ENCODE results near the gene RIIAD1.
A peak's percentile ranks its signal among the peaks of the same experiment; 100 is the strongest.

RIIAD1 gene

DNA sequence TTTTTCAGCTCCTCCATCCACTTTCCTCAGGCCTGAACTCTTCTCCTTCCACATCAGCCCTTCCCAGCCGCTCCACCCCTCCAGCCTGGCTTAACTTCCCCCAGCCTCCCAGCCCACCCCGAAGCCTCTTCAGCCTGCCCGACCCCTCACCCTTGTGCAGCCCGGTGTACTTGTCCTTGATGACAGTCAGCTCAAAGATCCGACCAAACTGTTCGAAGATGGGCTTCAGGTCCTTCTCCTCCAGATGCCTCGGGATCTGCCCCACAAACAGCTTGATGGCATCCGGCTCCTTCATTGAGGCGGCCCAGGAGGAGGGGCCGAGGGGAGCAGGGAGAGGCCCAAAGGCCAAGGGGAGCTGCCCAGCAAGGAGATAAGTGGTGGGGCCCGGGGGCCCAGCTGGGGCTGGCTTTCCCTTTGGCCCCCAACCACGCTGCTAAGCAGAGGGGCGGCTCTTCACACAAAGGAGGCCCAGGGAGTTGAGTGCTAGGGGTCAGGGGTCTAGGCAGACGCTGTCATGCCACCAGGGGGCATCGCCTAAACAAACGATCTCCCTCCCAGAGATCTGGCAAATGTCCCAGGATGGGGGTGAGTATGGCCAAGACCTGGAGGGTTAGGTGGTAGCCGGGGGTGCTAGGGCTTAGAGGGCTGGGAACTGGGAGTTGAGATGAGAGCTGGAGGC, 5.5 kb upstream of the RIIAD1 start (continued):
- TF ChIP-seq, protein P1, sequence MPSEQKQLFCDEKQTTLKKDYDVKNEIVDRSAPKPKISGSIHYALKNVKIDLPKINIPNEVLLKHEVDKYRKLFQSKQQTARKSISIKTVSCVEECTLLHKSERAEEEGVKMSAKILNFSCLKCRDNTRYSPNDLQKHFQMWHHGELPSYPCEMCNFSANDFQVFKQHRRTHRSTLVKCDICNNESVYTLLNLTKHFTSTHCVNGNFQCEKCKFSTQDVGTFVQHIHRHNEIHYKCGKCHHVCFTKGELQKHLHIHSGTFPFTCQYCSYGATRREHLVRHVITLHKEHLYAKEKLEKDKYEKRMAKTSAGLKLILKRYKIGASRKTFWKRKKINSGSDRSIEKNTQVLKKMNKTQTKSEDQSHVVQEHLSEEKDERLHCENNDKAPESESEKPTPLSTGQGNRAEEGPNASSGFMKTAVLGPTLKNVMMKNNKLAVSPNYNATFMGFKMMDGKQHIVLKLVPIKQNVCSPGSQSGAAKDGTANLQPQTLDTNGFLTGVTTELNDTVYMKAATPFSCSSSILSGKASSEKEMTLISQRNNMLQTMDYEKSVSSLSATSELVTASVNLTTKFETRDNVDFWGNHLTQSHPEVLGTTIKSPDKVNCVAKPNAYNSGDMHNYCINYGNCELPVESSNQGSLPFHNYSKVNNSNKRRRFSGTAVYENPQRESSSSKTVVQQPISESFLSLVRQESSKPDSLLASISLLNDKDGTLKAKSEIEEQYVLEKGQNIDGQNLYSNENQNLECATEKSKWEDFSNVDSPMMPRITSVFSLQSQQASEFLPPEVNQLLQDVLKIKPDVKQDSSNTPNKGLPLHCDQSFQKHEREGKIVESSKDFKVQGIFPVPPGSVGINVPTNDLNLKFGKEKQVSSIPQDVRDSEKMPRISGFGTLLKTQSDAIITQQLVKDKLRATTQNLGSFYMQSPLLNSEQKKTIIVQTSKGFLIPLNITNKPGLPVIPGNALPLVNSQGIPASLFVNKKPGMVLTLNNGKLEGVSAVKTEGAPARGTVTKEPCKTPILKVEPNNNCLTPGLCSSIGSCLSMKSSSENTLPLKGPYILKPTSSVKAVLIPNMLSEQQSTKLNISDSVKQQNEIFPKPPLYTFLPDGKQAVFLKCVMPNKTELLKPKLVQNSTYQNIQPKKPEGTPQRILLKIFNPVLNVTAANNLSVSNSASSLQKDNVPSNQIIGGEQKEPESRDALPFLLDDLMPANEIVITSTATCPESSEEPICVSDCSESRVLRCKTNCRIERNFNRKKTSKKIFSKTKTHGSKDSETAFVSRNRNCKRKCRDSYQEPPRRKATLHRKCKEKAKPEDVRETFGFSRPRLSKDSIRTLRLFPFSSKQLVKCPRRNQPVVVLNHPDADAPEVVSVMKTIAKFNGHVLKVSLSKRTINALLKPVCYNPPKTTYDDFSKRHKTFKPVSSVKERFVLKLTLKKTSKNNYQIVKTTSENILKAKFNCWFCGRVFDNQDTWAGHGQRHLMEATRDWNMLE (tag by site-specific recombination; conservative IDR thresholded peaks at IDR 0.05; ENCODE audit: low read depth): no peak
- 0 out of 2 replicates have a peak, but pooled peaks have one; percentile 64 for TF ChIP-seq GLIS2 (tag by site-specific recombination; IDR thresholded peaks at IDR 0.05)
- TF ChIP-seq SP2 (tag by site-specific recombination; IDR thresholded peaks at IDR 0.05): no peak
- TF ChIP-seq, protein P2, sequence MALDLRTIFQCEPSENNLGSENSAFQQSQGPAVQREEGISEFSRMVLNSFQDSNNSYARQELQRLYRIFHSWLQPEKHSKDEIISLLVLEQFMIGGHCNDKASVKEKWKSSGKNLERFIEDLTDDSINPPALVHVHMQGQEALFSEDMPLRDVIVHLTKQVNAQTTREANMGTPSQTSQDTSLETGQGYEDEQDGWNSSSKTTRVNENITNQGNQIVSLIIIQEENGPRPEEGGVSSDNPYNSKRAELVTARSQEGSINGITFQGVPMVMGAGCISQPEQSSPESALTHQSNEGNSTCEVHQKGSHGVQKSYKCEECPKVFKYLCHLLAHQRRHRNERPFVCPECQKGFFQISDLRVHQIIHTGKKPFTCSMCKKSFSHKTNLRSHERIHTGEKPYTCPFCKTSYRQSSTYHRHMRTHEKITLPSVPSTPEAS (tag by site-specific recombination; IDR thresholded peaks at IDR 0.05): no peak
- TF ChIP-seq ZNF121 (tag by site-specific recombination; IDR thresholded peaks at IDR 0.05): no peak
- TF ChIP-seq ZNF174 (tag by site-specific recombination; IDR thresholded peaks at IDR 0.05): no peak
- TF ChIP-seq ZNF433 (tag by site-specific recombination; IDR thresholded peaks at IDR 0.05; ENCODE audit: low read depth): no peak
- no peak for TF ChIP-seq ZNF16 (tag by site-specific recombination; IDR thresholded peaks at IDR 0.05; ENCODE audit: low read depth)
- no peak for TF ChIP-seq ZNF501 (tag by site-specific recombination; IDR thresholded peaks at IDR 0.05)
- 0 out of 2 replicates have a peak, but pooled peaks have one; percentile 49 for TF ChIP-seq WT1 (tag by site-specific recombination; IDR thresholded peaks at IDR 0.05)
- TF ChIP-seq FEZF1 (tag by site-specific recombination; IDR thresholded peaks at IDR 0.05): no peak
- TF ChIP-seq ZBTB7A (tag by site-specific recombination; IDR thresholded peaks at IDR 0.05; ENCODE audit: low read depth): no peak
- TF ChIP-seq ZNF140 (tag by site-specific recombination; IDR thresholded peaks at IDR 0.05): no peak
- no peak for TF ChIP-seq ZNF423 (tag by site-specific recombination; IDR thresholded peaks at IDR 0.05)
- no peak for TF ChIP-seq KLF17 (tag by site-specific recombination; IDR thresholded peaks at IDR 0.05)
- no peak for TF ChIP-seq ZNF555 (tag by site-specific recombination; conservative IDR thresholded peaks at IDR 0.05)
- peak; percentile 47 for TF ChIP-seq ZNF398 (tag by site-specific recombination; IDR thresholded peaks at IDR 0.05)
- no peak for TF ChIP-seq ZNF658 (tag by site-specific recombination; IDR thresholded peaks at IDR 0.05)
- TF ChIP-seq ZNF132 (tag by site-specific recombination; IDR thresholded peaks at IDR 0.05; ENCODE audit: borderline replicate concordance): no peak
- no peak for TF ChIP-seq SP3 (tag by site-specific recombination; IDR thresholded peaks at IDR 0.05)
- no peak for TF ChIP-seq REST (tag by site-specific recombination; IDR thresholded peaks at IDR 0.05)
- no peak for TF ChIP-seq ZSCAN18 (tag by site-specific recombination; IDR thresholded peaks at IDR 0.05)
- peak; percentile 39; the same call in 1 of the 2 replicates for TF ChIP-seq EGR2 (tag by site-specific recombination; IDR thresholded peaks at IDR 0.05; ENCODE audit: low read depth)
- TF ChIP-seq, protein P3, sequence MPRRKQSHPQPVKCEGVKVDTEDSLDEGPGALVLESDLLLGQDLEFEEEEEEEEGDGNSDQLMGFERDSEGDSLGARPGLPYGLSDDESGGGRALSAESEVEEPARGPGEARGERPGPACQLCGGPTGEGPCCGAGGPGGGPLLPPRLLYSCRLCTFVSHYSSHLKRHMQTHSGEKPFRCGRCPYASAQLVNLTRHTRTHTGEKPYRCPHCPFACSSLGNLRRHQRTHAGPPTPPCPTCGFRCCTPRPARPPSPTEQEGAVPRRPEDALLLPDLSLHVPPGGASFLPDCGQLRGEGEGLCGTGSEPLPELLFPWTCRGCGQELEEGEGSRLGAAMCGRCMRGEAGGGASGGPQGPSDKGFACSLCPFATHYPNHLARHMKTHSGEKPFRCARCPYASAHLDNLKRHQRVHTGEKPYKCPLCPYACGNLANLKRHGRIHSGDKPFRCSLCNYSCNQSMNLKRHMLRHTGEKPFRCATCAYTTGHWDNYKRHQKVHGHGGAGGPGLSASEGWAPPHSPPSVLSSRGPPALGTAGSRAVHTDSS (tag by site-specific recombination; IDR thresholded peaks at IDR 0.05): no peak
